ENCODE measurements around the gene COX7A2.

Gene COX7A2

GRCh38 chr6:75268121-75268987 is 24.8 kb upstream of the COX7A2 start:
- no peak for DNase-seq

DNA sequence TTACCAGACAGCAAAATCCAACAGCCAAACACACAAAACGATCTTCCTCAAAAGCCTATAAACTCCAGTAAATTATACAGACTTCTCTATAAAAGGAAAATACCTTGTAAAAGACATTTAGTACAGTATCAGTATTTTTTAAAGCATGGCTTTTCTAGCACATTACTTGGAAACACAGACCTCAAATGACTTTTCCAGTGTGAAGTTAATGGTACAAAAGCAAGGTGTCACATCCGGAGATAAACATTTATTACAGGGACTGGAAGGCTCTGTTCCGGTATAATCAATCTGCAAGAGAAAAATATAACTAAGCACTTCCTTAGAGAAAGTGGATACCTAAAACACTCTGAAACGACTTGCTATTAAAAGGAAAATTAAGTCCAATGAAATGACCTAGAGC is 23.9 kb upstream of the COX7A2 start:
- DNase-seq, result no peak

DNA sequence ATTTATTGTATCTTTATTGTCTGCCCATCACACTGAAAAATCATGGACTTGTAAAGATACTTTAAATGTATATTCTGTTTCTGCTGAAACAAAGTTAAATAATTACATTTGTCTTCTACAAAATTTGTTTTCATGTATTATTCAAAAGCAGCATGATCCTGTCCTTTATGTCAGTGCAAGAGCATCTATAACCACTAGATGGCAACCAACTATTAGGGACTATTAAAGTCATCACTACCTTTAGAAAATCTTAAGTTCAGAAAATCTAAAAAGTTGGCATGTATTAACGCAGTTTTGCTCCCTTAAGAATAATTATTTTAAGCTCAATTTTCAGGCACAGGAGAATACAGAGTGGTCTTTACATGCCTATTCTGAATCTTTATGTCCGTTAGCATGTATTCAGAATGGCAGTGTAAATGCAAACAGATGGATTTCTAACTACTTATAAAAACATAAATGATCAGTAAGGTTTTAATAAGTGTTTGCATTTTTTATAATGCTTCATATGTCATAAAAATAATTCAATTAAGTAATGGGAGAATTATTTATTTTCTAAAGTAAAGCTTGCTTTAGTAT is 23.2 kb upstream of the COX7A2 start:
- peak in 1 of 2 experiments; percentile 29 for DNase-seq

DNA sequence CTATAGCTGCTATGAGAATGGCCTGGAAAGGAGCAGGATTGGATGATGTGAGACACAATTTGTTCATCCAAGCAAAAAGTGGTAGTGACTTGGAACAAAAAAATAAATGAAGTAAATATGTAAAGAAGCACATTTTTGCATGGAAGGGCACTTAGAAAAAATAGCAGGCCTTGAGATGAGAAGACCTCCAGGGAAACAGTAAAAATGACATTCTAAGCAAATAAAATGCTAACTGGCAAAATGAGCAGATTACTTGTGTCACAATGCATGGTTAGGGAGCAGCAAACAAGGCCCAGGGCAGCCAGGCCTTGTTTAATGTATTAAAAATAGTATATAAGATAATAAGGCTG is 19.8 kb upstream of the COX7A2 start:
- no peak for DNase-seq

- no peak for DNase-seq
These were observed 19.3 kb upstream of the COX7A2 start for GRCh38 chr6:75262716-75263400.

GRCh38 chr6:75261299-75261698 is 17.7 kb upstream of the COX7A2 start:
- DNase-seq, result no peak

DNA sequence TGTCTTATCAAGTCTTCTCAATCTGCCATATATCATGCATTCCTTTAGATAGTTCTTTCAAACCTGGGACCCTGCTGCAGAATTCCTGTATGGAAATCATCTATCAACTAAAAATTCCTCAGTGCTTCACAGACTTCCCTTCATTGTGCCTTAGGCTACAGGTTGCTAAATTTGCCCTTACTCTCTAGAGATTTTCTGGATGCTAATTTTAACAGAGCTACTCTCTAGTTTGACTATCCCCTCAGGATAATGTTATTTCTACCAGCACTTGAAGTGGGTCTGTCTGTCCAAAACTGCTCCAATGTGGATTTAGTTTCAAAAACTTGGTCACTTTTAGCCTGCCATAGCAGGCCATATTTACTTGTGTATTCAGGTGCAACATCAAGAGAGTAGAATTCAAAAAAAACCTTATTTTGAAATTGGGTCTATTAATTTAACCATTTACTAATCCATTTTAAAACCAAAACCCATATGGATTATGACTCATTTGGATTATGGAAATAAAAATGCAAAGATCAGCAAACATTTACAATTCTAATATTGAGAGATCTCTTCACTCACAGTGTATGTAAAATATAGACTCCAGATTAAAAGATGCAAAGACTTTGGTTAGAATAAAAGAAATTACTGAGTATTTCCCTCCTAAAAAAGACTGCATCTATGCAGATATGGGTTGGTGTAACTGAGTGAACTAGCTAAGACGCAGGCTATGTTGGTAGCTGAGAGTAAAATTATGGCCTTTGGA is 13.9 kb upstream of the COX7A2 start:
- no peak for DNase-seq

GRCh38 chr6:75250552-75250951 is 7.0 kb upstream of the COX7A2 start:
- no peak for DNase-seq

DNA sequence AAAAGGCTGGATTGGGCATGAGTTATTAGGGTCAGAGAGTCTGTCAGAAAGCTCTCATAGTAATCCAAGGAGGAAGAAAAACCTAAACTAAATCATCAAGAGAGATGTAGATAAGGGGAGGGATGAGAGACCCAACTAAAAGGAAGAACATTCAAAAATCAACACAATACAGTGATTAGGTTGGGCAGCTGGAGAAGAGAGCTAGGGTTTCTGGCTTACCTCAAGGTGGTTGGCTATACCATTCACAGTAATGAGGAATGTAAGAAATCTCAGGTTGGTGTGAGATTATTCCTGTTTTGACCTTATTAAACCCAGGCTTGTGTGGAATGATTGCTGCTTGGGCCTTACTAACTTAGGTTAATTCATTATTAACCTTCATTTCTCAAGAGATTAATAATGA is 6.2 kb upstream of the COX7A2 start:
- no peak for DNase-seq

GRCh38 chr6:75246386-75246785 is 2.8 kb upstream of the COX7A2 start:
- DNase-seq, result no peak

DNA sequence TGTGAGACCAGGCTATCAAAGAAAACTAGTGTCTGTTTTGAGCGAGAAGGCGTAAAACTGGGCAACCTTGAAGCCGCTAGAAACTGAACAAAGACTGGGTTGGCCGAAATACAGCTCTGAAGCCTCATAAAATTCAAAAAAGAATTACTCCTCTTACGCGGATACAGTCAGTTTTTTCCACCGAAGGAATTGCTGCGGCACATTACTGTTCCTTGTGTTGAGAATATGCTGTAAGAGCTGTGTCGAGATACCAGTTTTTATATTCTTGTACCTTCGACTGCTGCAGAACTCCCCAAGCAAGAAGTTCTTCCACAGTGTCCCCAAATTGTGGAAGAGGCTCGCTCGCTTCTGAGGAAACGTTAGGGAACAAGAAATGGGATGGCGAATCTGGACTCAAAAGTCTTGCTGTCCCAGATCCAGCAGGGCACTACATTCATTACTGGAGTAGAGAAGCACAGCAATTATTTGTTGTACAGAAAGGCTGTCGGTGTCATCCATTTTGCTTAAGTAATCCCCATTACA is 523 bp upstream of the COX7A2 start:
- DNase-seq, result no peak

GRCh38 chr6:75236630-75237029 is 7.0 kb downstream of the COX7A2 start:
- DNase-seq, result no peak

- no peak for DNase-seq
These were observed 8.3 kb downstream of the COX7A2 start for GRCh38 chr6:75235271-75235670.

- DNase-seq, result peak; percentile 54 to 76
These were observed 9.3 kb downstream of the COX7A2 start for GRCh38 chr6:75234126-75234865.

- peak; percentile 4 to 6 for DNase-seq
These were observed 10.4 kb downstream of the COX7A2 start for GRCh38 chr6:75233092-75233615.

- DNase-seq, result peak in 1 of 2 experiments; percentile 50
These were observed 12.9 kb downstream of the COX7A2 start for GRCh38 chr6:75230484-75231325.

DNA sequence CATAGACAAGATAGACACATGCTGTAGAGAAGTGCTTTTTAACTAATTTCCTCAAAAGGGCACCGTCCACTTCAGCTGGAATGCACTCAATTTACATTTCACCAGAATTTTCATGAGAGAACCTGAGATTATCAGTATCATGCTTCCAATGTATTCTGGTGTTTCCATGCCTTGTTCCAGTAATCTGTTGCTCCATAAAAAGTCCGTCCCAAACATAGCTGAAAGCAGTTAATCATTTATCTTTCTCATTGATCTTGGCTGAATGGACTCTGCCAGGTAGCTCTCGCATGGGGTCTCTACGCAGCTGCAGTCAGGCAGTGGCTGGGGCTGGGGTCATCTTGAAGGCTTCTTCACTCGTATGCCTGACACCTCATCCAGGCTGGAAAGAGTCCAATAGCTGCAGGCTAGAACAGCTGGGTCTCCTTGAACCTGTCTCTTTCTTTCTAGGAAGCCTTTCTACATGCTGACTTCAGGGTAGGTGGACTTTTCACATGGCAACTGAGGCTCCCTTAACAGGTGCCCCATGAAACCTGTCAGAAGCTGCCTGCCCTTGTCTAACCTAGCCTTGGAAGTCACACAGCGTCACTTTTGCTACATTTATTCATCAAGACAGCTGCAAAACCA is 19.2 kb downstream of the COX7A2 start:
- no peak for DNase-seq

GRCh38 chr6:75223428-75223827 is 20.2 kb downstream of the COX7A2 start:
- no peak for DNase-seq

DNA sequence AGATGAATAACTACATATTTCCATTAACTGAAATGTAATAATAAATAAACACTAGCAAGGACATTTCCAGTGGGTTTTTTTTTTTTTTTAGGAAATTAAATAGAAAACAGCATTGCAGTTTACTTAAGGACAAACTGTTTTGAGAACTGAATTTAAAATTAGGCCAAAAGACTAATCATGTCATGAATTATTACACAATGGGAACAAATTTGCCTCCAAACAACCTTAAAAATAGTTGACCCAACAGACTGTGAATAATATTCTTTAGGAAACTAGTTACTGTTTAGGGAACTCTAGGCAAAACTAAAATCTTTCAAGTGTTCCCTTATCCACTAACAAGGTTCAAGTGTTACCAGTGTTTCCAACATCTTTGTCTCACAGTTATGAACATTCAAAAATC is 21.3 kb downstream of the COX7A2 start:
- DNase-seq, result no peak

- no peak for DNase-seq
These were observed 22.5 kb downstream of the COX7A2 start for GRCh38 chr6:75221116-75221515.

DNA sequence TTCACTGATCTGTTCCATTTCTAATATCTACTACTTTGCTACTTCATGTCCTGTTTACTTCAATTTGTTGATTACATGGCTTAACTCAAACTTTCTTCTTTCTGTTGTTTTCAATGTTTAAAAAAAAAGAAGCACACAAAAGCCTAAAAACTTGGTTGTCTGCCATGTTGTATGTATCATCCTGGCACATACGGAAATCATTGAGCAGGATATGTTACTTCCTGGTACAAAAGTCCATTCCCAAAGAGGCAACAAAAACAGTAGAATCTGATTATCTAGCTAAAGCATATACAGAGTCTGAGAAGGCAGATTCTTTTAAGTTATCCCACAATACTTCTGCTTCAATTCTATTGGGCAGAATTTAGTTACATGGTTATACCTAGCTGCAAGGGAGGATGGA is 23.2 kb downstream of the COX7A2 start:
- no peak for DNase-seq

Data from NCI-H446 (cell line).